Measurements from ENCODE around the gene GPD1.
"Not testable (repeated sequence)": the region's sequence is repeated elsewhere in the genome, so short reads cannot be mapped to it uniquely, and the experiment has no call there.

GPD1 gene

GRCh38 chr12:50079771-50080170 is 24.0 kb upstream of the GPD1 start:
- no peak for DNase-seq (ENCODE audit: low read depth)
- H3K4me3 ChIP-seq (ENCODE audit: control insufficient read depth, low read depth, low read length): no peak overlapping the region
- no peak for TF ChIP-seq CTCF (conservative IDR thresholded peaks at IDR 0.05; ENCODE audit: control insufficient read depth, insufficient read depth, low read depth, low read length)

GRCh38 chr12:50081096-50081808 is 22.6 kb upstream of the GPD1 start:
- TF ChIP-seq CTCF (conservative IDR thresholded peaks at IDR 0.05; ENCODE audit: control insufficient read depth, insufficient read depth, low read depth, low read length): no peak
- no peak for DNase-seq (ENCODE audit: low read depth)
- no peak overlapping the region for H3K4me3 ChIP-seq (ENCODE audit: control insufficient read depth, low read depth, low read length)

DNA sequence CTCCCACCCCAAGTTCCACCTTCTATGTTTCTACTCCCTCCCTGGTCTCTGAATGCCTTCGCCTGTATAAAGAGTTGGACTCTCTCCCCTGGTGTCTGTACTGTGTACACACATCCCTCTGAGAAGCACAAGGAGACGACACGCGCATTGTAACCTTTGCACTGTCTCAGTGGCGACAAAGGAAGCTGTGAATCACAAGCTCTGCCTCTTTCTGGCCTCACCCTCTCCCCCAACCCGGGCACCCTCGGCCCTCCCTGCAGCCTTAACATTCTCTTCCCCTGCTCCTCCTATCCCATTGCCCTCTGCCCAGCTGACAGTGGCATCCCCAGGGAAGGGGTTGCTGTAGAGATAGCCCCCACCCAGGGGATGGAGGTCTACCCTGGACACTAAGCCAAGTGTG is 21.2 kb upstream of the GPD1 start:
- TF ChIP-seq CTCF (conservative IDR thresholded peaks at IDR 0.05; ENCODE audit: control insufficient read depth, insufficient read depth, low read depth, low read length): no peak
- no peak overlapping the region for H3K4me3 ChIP-seq (ENCODE audit: control insufficient read depth, low read depth, low read length)
- no peak for DNase-seq (ENCODE audit: low read depth)

DNA sequence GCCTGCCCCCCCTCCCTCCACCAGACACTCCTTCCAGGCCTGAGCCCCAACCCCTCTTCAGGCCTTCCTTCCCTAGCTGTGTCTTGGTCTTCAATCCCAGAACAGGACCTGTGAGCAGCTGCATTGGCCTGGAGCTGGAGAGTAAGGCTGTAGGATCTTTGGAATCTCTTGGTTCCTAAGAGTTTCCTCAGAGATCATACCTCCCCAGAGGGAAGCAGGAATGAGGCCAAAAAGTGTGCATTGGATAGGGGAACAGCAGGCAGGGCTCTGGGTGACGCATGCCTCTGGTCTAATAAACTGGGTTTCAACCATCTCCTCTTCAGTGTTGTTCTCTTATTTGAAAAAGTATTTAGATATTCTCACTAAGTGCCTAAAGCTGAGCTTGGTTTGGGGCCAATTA is 20.5 kb upstream of the GPD1 start:
- no peak overlapping the region for H3K4me3 ChIP-seq (ENCODE audit: control insufficient read depth, low read depth, low read length)
- no peak for DNase-seq (ENCODE audit: low read depth)
- no peak for TF ChIP-seq CTCF (conservative IDR thresholded peaks at IDR 0.05; ENCODE audit: control insufficient read depth, insufficient read depth, low read depth, low read length)

DNA sequence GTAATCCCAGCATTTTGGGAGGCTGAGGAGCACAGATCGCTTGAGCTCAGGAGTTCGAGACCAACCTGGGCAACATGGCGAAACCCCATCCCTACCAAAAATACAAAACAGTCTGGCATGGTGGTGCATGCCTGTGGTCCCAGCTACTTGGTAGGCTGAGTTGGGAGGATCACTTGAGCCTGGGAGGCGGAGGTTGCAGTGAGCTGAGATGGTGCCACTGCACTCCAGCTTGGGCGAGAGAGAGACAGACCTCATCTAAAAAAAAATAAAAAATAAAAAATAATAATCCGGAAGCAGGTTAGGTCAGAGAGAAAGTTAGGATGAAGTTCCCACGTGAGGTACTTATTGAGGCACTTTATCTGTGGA is 19.4 kb upstream of the GPD1 start:
- H3K4me3 ChIP-seq (ENCODE audit: control insufficient read depth, low read depth, low read length): peak overlapping the region; percentile 86
- not testable (repeated sequence) for DNase-seq (ENCODE audit: low read depth)

- peak; percentile 47 for TF ChIP-seq CTCF (conservative IDR thresholded peaks at IDR 0.05; ENCODE audit: control insufficient read depth, insufficient read depth, low read depth, low read length)
- peak; percentile 85 for DNase-seq (ENCODE audit: low read depth)
- H3K4me3 ChIP-seq (ENCODE audit: control insufficient read depth, low read depth, low read length): peak within 1 kb of the TSS; percentile 86
These were observed 18.8 kb upstream of the GPD1 start, which contains the start of gene SMARCD1 for GRCh38 chr12:50084775-50085614. Gene SMARCD1 (plus strand): TSS chr12:50085342. CDS start chr12:50085370, 28 bp downstream.

DNA sequence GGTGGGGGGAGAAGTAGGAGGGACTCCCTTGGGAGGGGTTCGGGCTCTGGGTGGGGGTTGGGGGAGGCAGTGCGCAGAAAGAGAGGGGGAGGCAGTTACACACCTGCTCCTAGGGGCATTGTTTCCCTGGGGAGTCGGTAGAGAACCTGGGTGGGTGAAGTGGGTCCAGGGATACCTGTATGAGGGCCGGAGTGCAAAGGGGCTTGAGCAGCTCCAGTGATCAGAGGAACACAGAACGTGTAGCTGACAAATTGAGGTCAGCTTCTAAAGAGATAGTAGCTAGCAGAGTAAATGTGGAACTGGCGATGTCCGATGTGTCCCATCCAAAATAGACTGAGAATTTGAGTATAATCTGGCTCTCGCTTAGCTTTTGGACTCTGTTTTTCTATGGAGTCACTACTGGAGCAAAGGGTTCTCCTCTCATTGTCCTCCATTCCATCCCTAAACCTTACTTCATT is 18.2 kb upstream of the GPD1 start:
- TF ChIP-seq CTCF (conservative IDR thresholded peaks at IDR 0.05; ENCODE audit: control insufficient read depth, insufficient read depth, low read depth, low read length): no peak
- peak overlapping the region; percentile 86 for H3K4me3 ChIP-seq (ENCODE audit: control insufficient read depth, low read depth, low read length)
- no peak for DNase-seq (ENCODE audit: low read depth)
